ENCODE measurements around the gene DAPK1.

DNA sequence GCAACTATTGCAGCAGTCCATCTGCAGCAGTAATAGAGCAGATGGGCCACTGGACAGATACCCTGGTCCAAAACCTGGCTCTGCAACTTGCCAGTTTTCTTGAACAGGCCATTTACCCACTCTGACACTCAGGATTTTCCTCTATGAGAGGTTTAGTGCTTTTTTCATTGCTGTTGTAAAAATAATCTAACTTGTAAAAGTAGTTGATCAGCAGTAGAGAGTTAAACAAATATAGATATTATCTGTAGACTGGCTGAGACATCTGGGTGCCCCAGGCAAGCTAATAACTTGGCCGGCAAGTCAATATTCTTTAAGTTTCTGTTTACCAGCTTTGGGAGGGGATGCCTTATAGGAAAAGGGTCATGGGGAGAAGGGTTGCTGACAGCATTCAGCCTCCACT, 4.1 kb downstream of the DAPK1 start:
- TF ChIP-seq CTCF (IDR thresholded peaks at IDR 0.05) (no peak), POLR2AphosphoS5 (IDR thresholded peaks at IDR 0.05) (no peak), POLR2A (IDR thresholded peaks at IDR 0.05) (no peak)

Measured in suprapubic skin (tissue), 4 donors.